Panc1 (cell line): ENCODE results near the gene SEMA6A. TPM values are rescaled to one million over a fixed set of nuclear protein-coding genes. Genes with fewer than 3 reads are reported as not detected.

Experiments
- ATAC-seq: fragments of 200-7000 bp; cut with Tn5 transposase; 2 replicates; pipeline ENCODE4 v1.9.1; 2020; ENCODE audit warnings: mild to moderate bottlenecking, moderate library complexity
- BruUV-seq: library from RNA; stranded (reverse); fragments of 400-500 nt; replicated peaks from 2 replicates; lab custom pipeline; 2021; lab: Mats Ljungman, UMichigan
- CTCF ChIA-PET: fragments of 300-600 bp; sonication (Branson Sonifier 250); formaldehyde crosslinking; loops from one replicate; lab custom pipeline; 2022; ENCODE audit warnings: antibody characterized with exemption; lab: Charles Lee
- POLR2A ChIA-PET: fragments of 300-600 bp; sonication (Branson Sonifier 250); formaldehyde crosslinking; loops from one replicate; lab custom pipeline; 2022; ENCODE audit warnings: antibody characterized with exemption; lab: Charles Lee
- DNase-seq: peaks from one replicate; pipeline ENCODE4 v3.0.0-alpha.2; 2010; ENCODE audit warnings: low read depth, low spot score
- H3K27ac ChIP-seq: 2 replicates; pipeline ENCODE4 v1.5.1; 2011; ENCODE audit warnings: mild to moderate bottlenecking, low read length, inconsistent platforms
- H3K27me3 ChIP-seq: fragments of 200-500 bp; sonication (Bioruptor generic); 2 replicates; pipeline ENCODE4 v1.6.0; 2014; ENCODE audit warnings: low read length, inconsistent platforms; ENCODE audit not compliant: control insufficient read depth, insufficient read depth
- H3K36me3 ChIP-seq: fragments of 200-500 bp; sonication (Bioruptor generic); 2 replicates; pipeline ENCODE4 v1.5.1; 2014; ENCODE audit warnings: inconsistent platforms, mild to moderate bottlenecking, low read length, moderate library complexity; ENCODE audit not compliant: control insufficient read depth, insufficient read depth
- H3K4me1 ChIP-seq: 2 replicates; pipeline ENCODE4 v1.5.1; 2011; ENCODE audit warnings: inconsistent platforms, mild to moderate bottlenecking, low read length, moderate library complexity; ENCODE audit not compliant: control insufficient read depth, insufficient read depth
- H3K4me3 ChIP-seq, 2 experiments: 2 replicates each; pipeline ENCODE4 v1.5.1; 2011 to 2012; ENCODE audit warnings: low read depth in 2 of 2, low read length in 2 of 2, mild to moderate bottlenecking in 2 of 2, inconsistent platforms in 1 of 2, moderate library complexity in 1 of 2
- H3K9me3 ChIP-seq: fragments of 200-500 bp; sonication (Bioruptor generic); 2 replicates; pipeline ENCODE4 v1.5.1; 2014; ENCODE audit warnings: low read depth, mild to moderate bottlenecking, inconsistent platforms, low read length, moderate library complexity; ENCODE audit not compliant: control insufficient read depth, insufficient read depth
- CTCF ChIP-seq: fragments of 450-650 bp; IDR thresholded peaks from 2 replicates; pipeline ENCODE4 v1.5.1; 2017; ENCODE audit warnings: mild to moderate bottlenecking
- POLR2AphosphoS5 ChIP-seq: IDR thresholded peaks from 2 replicates; pipeline ENCODE4 v1.6.1; 2012; ENCODE audit warnings: mild to moderate bottlenecking, low read depth, low read length, moderate library complexity
- REST ChIP-seq, 2 experiments: IDR thresholded peaks; 2 replicates each; pipeline ENCODE4 v1.6.1; 2011 to 2012; ENCODE audit warnings: low read depth in 2 of 2, control low read depth in 1 of 2, low read length in 1 of 2, mild to moderate bottlenecking in 1 of 2, moderate library complexity in 1 of 2; ENCODE audit not compliant: insufficient read depth in 1 of 2
- SIN3A ChIP-seq: IDR thresholded peaks from 2 replicates; pipeline ENCODE4 v1.6.1; 2012; ENCODE audit warnings: low read depth, mild to moderate bottlenecking, low read length, moderate library complexity, borderline replicate concordance; ENCODE audit not compliant: insufficient read depth
- TCF7L2 ChIP-seq: IDR thresholded peaks from 2 replicates; pipeline ENCODE4 v1.6.1; 2011; ENCODE audit warnings: mild to moderate bottlenecking, low read depth, low read length, inconsistent platforms
- in situ Hi-C: cut with HindIII; loops from 2 replicates; pipeline ENCODE4 v1.10.0; 2016; ENCODE audit warnings: low sequenced_read_pairs, low pct_unique_long_range_greater_than_20kb
- intact Hi-C: fragments of 100-400 bp; cut with micrococcal nuclease; formaldehyde crosslinking; loops from one replicate; pipeline ENCODE4 v1.10.0; 2022; ENCODE audit not compliant: unreplicated experiment
- total RNA-seq: library from RNA; stranded (reverse); gene quantifications from one replicate; pipeline ENCODE4 v1.2.1, GENCODE V29; 2021; ENCODE audit not compliant: unreplicated experiment

The SEMA6A gene
- total RNA-seq, 1 experiment from 2014 or later: 0.54 TPM

- H3K4me3 ChIP-seq: no peak overlapping the region
- in situ Hi-C loops: no loop called here
- ChIA-PET POLR2A (no interaction called here), CTCF (no interaction called here)
- H3K27ac ChIP-seq: no peak overlapping the region
- TF ChIP-seq SIN3A (no peak), REST (IDR thresholded peaks at IDR 0.05; ENCODE audit: insufficient read depth in 1 of 2, low read depth in 2 of 2, low read length in 1 of 2) (peak in 1 of 2 experiments; percentile 26; a peak in 1 of 4 replicates)
- no peaks in the 10 kb centered on the region for H3K9me3 ChIP-seq
- no TSS peak for BruUV-seq
- ATAC-seq: no peak
- H3K36me3 ChIP-seq: no peaks in the 10 kb centered on the region
- intact Hi-C loops: no loop called here
- H3K27me3 ChIP-seq: no peaks in the 10 kb centered on the region
- DNase-seq: no peak
- H3K4me1 ChIP-seq: no peaks in the 10 kb centered on the region
These were observed 129.3 kb downstream of the SEMA6A start for GRCh38 chr5:116445311-116445710.

- DNase-seq (no peak), ATAC-seq (no peak)
- H3K4me1 ChIP-seq: no peaks in the 10 kb centered on the region
- H3K36me3 ChIP-seq: no peaks in the 10 kb centered on the region
- H3K9me3 ChIP-seq: no peaks in the 10 kb centered on the region
- TF ChIP-seq TCF7L2 (no peak), CTCF (no peak), REST (IDR thresholded peaks at IDR 0.05; ENCODE audit: insufficient read depth in 1 of 2, low read depth in 2 of 2, low read length in 1 of 2) (no peak), SIN3A (no peak), POLR2AphosphoS5 (no peak)
- H3K27me3 ChIP-seq: no peaks in the 10 kb centered on the region
- no TSS peak for BruUV-seq
- in situ Hi-C loops (no loop called here), intact Hi-C loops (no loop called here)
- no peak overlapping the region for H3K4me3 ChIP-seq
- CTCF ChIA-PET: no interaction called here
- H3K27ac ChIP-seq: no peak overlapping the region
- POLR2A ChIA-PET: no interaction called here
These were observed 130.0 kb downstream of the SEMA6A start for GRCh38 chr5:116444373-116445295.
